CD14-positive monocyte (primary cell): ENCODE results near the gene INPP4B. TPM values are rescaled to one million over a fixed set of nuclear protein-coding genes. Genes with fewer than 3 reads are reported as not detected.

Experiments
- DNase-seq, 3 donors: peaks; one replicate each; pipeline ENCODE4 v3.0.0-alpha.2; 2011 to 2022
- H2AFZ ChIP-seq: 2 replicates; pipeline ENCODE4 v1.6.0; 2012; ENCODE audit warnings: mild to moderate bottlenecking, low read depth, low read length, inconsistent platforms; ENCODE audit not compliant: insufficient read depth, poor library complexity, severe bottlenecking
- H3K27ac ChIP-seq, 2 donors: 1 replicate in 1 of 2; 2 replicates in 1 of 2; pipeline ENCODE4 v1.5.1; 2012 to 2013; ENCODE audit warnings: low read length in 2 of 2, control low read depth in 1 of 2, inconsistent platforms in 1 of 2, low read depth in 1 of 2, mild to moderate bottlenecking in 1 of 2
- H3K27me3 ChIP-seq, 2 donors: one replicate each; pipeline versions ENCODE4 v1.6.0 to v1.6.1; 2011 to 2013; ENCODE audit warnings: low read length in 2 of 2; ENCODE audit not compliant: control insufficient read depth in 2 of 2, insufficient read depth in 2 of 2
- H3K36me3 ChIP-seq, 2 donors: replicated peaks in 1 of 2; 1 replicate in 1 of 2; 2 replicates in 1 of 2; pipeline versions ENCODE4 v1.5.1 to v1.6.1; 2012 to 2013; ENCODE audit warnings: low read length in 2 of 2, control low read depth in 1 of 2, inconsistent platforms in 1 of 2, mild to moderate bottlenecking in 1 of 2; ENCODE audit not compliant: insufficient read depth in 2 of 2, control insufficient read depth in 1 of 2
- H3K4me1 ChIP-seq, 2 donors: 1 replicate in 1 of 2; 2 replicates in 1 of 2; pipeline versions ENCODE4 v1.5.1 to v1.6.1; 2012 to 2013; ENCODE audit warnings: low read length in 2 of 2, control low read depth in 1 of 2, inconsistent platforms in 1 of 2, mild to moderate bottlenecking in 1 of 2, moderate library complexity in 1 of 2; ENCODE audit not compliant: insufficient read depth in 2 of 2, control insufficient read depth in 1 of 2
- H3K4me2 ChIP-seq: replicated peaks from 2 replicates; pipeline ENCODE3; 2012; ENCODE audit warnings: low read length, moderate library complexity, mild to moderate bottlenecking; ENCODE audit not compliant: poor library complexity, severe bottlenecking; ENCODE audit errors: extremely low read depth
- H3K4me3 ChIP-seq, 3 experiments: fragments of 200-600 bp in 1 of 3; sonication (generic) in 1 of 3; replicated peaks in 1 of 3; 1 replicate in 2 of 3; 2 replicates in 1 of 3; pipeline ENCODE4 v1.5.1; 2011 to 2013; ENCODE audit warnings: low read length in 3 of 3, mild to moderate bottlenecking in 3 of 3, control low read depth in 2 of 3, low read depth in 2 of 3, inconsistent platforms in 1 of 3, moderate library complexity in 1 of 3
- H3K79me2 ChIP-seq: 2 replicates; pipeline ENCODE4 v1.6.0; 2012; ENCODE audit warnings: mild to moderate bottlenecking, control low read depth, inconsistent platforms, low read length, moderate library complexity; ENCODE audit not compliant: insufficient read depth
- H3K9ac ChIP-seq: 2 replicates; pipeline ENCODE4 v1.6.0; 2017; ENCODE audit warnings: low read length, mild to moderate bottlenecking; ENCODE audit not compliant: insufficient read depth, poor library complexity, severe bottlenecking
- H3K9me3 ChIP-seq, 2 donors: replicated peaks in 1 of 2; 1 replicate in 1 of 2; 2 replicates in 1 of 2; pipeline versions ENCODE4 v1.5.1 to v1.6.1; 2012 to 2013; ENCODE audit warnings: low read length in 2 of 2, control low read depth in 1 of 2; ENCODE audit not compliant: control insufficient read depth in 1 of 2, insufficient read depth in 1 of 2
- H4K20me1 ChIP-seq: 2 replicates; pipeline ENCODE4 v1.6.0; 2012; ENCODE audit warnings: mild to moderate bottlenecking, low read length, control low read depth, moderate library complexity; ENCODE audit not compliant: insufficient read depth
- H3K27ac Mint-ChIP-seq, 7 donors: one replicate each; pipeline ENCODE4 v1.8.0; 2020; ENCODE audit warnings: mild to moderate bottlenecking in 7 of 7, mixed read lengths in 7 of 7, moderate library complexity in 6 of 7, inconsistent platforms in 2 of 7
- H3K27me3 Mint-ChIP-seq, 3 donors: one replicate each; pipeline ENCODE4 v1.8.0; 2021 to 2022; ENCODE audit warnings: low read depth in 3 of 3, mild to moderate bottlenecking in 3 of 3, mixed read lengths in 3 of 3, moderate library complexity in 3 of 3, inconsistent platforms in 1 of 3
- H3K36me3 Mint-ChIP-seq, 2 donors: one replicate each; pipeline ENCODE4 v1.8.0; 2020; ENCODE audit warnings: mixed read lengths in 2 of 2, inconsistent platforms in 1 of 2, mild to moderate bottlenecking in 1 of 2
- H3K4me1 Mint-ChIP-seq: one replicate; pipeline ENCODE4 v1.8.0; 2020; ENCODE audit warnings: mild to moderate bottlenecking, mixed read lengths
- H3K4me3 Mint-ChIP-seq, 2 donors: one replicate each; pipeline ENCODE4 v1.8.0; 2020; ENCODE audit warnings: mild to moderate bottlenecking in 2 of 2, mixed read lengths in 2 of 2, moderate library complexity in 1 of 2
- H3K9me3 Mint-ChIP-seq, 7 donors: one replicate each; pipeline ENCODE4 v1.8.0; 2020 to 2022; ENCODE audit warnings: mixed read lengths in 7 of 7, mild to moderate bottlenecking in 6 of 7, moderate library complexity in 6 of 7, inconsistent platforms in 2 of 7
- WGBS: methylation state at CpG from one replicate; pipeline ENCODE4 v1.1.5; 2013; ENCODE audit warnings: missing lambda C conversion rate; ENCODE audit not compliant: insufficient coverage; 5-methylcytosine and 5-hydroxymethylcytosine counted together
- intact Hi-C, 2 donors: fragments of 100-400 bp; cut with micrococcal nuclease; formaldehyde crosslinking; loops; one replicate each; pipeline versions ENCODE4 v1.15.0 to v1.15.1; 2023
- polyA plus RNA-seq, 3 donors: library from polyadenylated mRNA; depleted of rRNA in 1 of 3; unstranded in 2 of 3; stranded (reverse) in 1 of 3; fragments of 300-500 nt in 2 of 3; fragments of >200 nt in 1 of 3; fragmentation: Illumina TruSeq in 2 of 3; gene quantifications; 1 replicate in 2 of 3; 2 replicates in 1 of 3; pipeline ENCODE4 v1.2.3, GENCODE V29; 2012 to 2021
- TF ChIP-seq, protein P1 (sequence below): fragments of 200-600 bp; IDR thresholded peaks from one replicate; pipeline ENCODE4 v1.8.0; 2022; ENCODE audit warnings: antibody characterized with exemption, mild to moderate bottlenecking

INPP4B gene
- polyA plus RNA-seq, 3 donors, result 0.13 to 0.38 (median 0.22) TPM

DNA sequence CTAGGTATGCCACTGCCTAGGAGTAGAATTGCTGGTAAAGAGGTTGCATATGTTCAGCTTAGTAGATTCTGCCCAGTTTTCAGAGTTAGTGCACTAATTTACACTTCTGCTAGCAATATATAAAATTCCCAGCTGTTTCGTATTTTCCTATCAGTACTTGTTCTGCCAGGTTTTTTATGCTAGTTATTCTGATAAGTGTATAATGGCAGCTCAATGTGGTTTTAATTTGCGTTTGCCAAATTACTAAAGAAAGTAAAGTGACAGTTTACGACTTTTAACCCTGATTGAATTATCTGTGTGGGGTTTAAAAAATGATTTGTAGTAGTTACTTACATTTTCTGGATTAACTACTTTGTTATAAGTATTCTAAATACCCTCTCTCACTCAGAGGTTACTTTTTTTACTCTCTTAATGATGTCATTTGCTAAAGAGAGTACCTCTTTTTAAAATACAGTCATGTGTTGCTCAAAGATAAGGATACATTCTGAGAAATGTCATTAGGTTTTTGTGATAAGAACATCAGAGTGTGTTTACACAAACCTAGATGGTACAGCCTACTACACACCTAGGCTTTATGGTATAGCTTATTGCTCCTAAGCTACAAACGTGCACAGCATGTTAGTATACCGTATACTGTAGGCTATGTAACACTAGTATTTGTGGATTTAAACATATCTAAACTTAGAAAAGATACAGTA lies 846.5 kb downstream of the INPP4B start:
- Mint-ChIP-seq H3K27ac (no peak overlapping the region), H3K36me3 (no peaks in the 10 kb centered on the region), H3K4me1 (no peaks in the 10 kb centered on the region), H3K9me3 (peaks cover 5 to 10% (median 8%) of the 10 kb centered on the region in 7 donors), H3K4me3 (no peak overlapping the region), H3K27me3 (no peaks in the 10 kb centered on the region)
- DNase-seq, result no peak
- Histone ChIP-seq H3K36me3 (no peaks in the 10 kb centered on the region), H2AFZ (no peak overlapping the region), H3K27ac (no peak overlapping the region), H3K4me1 (no peaks in the 10 kb centered on the region), H4K20me1 (no peaks in the 10 kb centered on the region), H3K27me3 (no peaks in the 10 kb centered on the region), H3K4me2 (no peak overlapping the region), H3K9ac (no peak overlapping the region), H3K9me3 (peaks cover 0 to 3% of the 10 kb centered on the region in 2 donors), H3K79me2 (no peaks in the 10 kb centered on the region), H3K4me3 (no peak overlapping the region)
- intact Hi-C loops, result no loop called here
- TF ChIP-seq, protein P1, sequence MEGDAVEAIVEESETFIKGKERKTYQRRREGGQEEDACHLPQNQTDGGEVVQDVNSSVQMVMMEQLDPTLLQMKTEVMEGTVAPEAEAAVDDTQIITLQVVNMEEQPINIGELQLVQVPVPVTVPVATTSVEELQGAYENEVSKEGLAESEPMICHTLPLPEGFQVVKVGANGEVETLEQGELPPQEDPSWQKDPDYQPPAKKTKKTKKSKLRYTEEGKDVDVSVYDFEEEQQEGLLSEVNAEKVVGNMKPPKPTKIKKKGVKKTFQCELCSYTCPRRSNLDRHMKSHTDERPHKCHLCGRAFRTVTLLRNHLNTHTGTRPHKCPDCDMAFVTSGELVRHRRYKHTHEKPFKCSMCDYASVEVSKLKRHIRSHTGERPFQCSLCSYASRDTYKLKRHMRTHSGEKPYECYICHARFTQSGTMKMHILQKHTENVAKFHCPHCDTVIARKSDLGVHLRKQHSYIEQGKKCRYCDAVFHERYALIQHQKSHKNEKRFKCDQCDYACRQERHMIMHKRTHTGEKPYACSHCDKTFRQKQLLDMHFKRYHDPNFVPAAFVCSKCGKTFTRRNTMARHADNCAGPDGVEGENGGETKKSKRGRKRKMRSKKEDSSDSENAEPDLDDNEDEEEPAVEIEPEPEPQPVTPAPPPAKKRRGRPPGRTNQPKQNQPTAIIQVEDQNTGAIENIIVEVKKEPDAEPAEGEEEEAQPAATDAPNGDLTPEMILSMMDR, result no peak
- 100% methylated on average over 1 of the region's 5 CpGs for WGBS

DNA sequence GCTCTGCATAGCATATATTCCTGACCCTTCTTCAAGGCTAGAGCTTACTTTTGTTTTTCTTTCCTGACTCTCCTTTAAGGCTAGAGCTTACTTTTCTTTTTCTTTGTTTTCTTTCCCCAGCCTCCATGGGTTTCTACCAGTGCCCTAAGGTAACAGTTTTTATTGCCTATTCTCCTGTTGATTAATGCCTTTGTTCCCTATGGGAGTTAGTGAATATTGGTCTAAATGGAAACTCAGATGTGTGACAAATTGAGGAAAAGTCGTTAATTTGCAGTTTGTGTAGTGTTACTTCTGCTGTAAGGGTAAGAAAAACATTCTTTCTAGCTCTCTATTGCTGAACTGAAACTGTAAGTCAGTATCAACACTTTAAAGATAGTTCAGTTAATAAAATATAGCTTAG lies 851.0 kb downstream of the INPP4B start:
- Histone ChIP-seq H3K4me2 (no peak overlapping the region), H4K20me1 (no peaks in the 10 kb centered on the region), H3K79me2 (no peaks in the 10 kb centered on the region), H3K36me3 (no peaks in the 10 kb centered on the region), H3K4me3 (no peak overlapping the region), H3K4me1 (no peaks in the 10 kb centered on the region), H2AFZ (no peak overlapping the region), H3K9ac (no peak overlapping the region), H3K27ac (no peak overlapping the region), H3K27me3 (no peaks in the 10 kb centered on the region), H3K9me3 (peaks cover 5 to 9% of the 10 kb centered on the region in 2 donors)
- intact Hi-C loops, result no loop called here
- TF ChIP-seq, protein P1, result no peak
- Mint-ChIP-seq H3K4me3 (no peak overlapping the region), H3K36me3 (no peaks in the 10 kb centered on the region), H3K9me3 (peaks cover 5 to 21% (median 16%) of the 10 kb centered on the region in 7 donors), H3K4me1 (no peaks in the 10 kb centered on the region), H3K27ac (no peak overlapping the region), H3K27me3 (no peaks in the 10 kb centered on the region)
- no CpG with 5 or more reads among the region's 1 CpG for WGBS
- no peak for DNase-seq
